ENCODE measurements around the gene UVSSA. TPM values are rescaled to one million over a fixed set of nuclear protein-coding genes. Genes with fewer than 3 reads are reported as not detected.

Gene UVSSA
- polyA plus RNA-seq, 1 donor from 2014 or later, result 13.3 TPM

GRCh38 chr4:1379351-1379781 is 32.4 kb downstream of the UVSSA start:
- Histone ChIP-seq H3K9me2 (ENCODE audit: insufficient read depth, low read length) (no peaks in the 10 kb centered on the region), H3K9me3 (ENCODE audit: low read length) (no peaks in the 10 kb centered on the region), H3K36me3 (ENCODE audit: insufficient read depth, low read length) (no peaks in the 10 kb centered on the region), H3K9ac (ENCODE audit: low read length) (no peak overlapping the region), H3K4me3 (ENCODE audit: low read length) (no peak overlapping the region), H3K4me2 (ENCODE audit: low read length) (no peak overlapping the region), H3K27ac (ENCODE audit: low read length) (no peak overlapping the region), H3F3A (ENCODE audit: insufficient read depth, low read length, poor library complexity, severe bottlenecking) (no peaks in the 10 kb centered on the region), H2AFZ (ENCODE audit: low read depth, low read length) (no peak overlapping the region), H3K79me2 (replicated peaks; ENCODE audit: insufficient read depth, low read length) (no peaks in the 10 kb centered on the region), H4K20me1 (ENCODE audit: insufficient read depth) (no peaks in the 10 kb centered on the region), H3K27me3 (ENCODE audit: insufficient read depth, low read depth, low read length) (no peaks in the 10 kb centered on the region)
- TF ChIP-seq EZH2 (IDR thresholded peaks at IDR 0.05; ENCODE audit: borderline replicate concordance, insufficient read depth, low read length, poor library complexity, severe bottlenecking), result no peak
- no peak for TF ChIP-seq TAF1 (IDR thresholded peaks at IDR 0.05; ENCODE audit: low read depth)
- no peak for TF ChIP-seq MXI1 (conservative IDR thresholded peaks at IDR 0.05; ENCODE audit: poor library complexity, severe bottlenecking)
- TF ChIP-seq RAD21 (conservative IDR thresholded peaks at IDR 0.05), result no peak
- no peak for TF ChIP-seq SMC3 (conservative IDR thresholded peaks at IDR 0.05; ENCODE audit: poor library complexity)
- no peak for TF ChIP-seq POLR2AphosphoS5 (IDR thresholded peaks at IDR 0.05)
- no peak for TF ChIP-seq REST (IDR thresholded peaks at IDR 0.05; ENCODE audit: borderline replicate concordance)
- TF ChIP-seq EP300 (conservative IDR thresholded peaks at IDR 0.05; ENCODE audit: poor library complexity, severe bottlenecking), result no peak
- TF ChIP-seq CTCF (IDR thresholded peaks at IDR 0.05; ENCODE audit: poor library complexity, severe bottlenecking), result no peak

- TF ChIP-seq TAF1 (IDR thresholded peaks at IDR 0.05; ENCODE audit: low read depth) (no peak), EP300 (conservative IDR thresholded peaks at IDR 0.05; ENCODE audit: poor library complexity, severe bottlenecking) (no peak), EZH2 (IDR thresholded peaks at IDR 0.05; ENCODE audit: borderline replicate concordance, insufficient read depth, low read length, poor library complexity, severe bottlenecking) (no peak), SMC3 (conservative IDR thresholded peaks at IDR 0.05; ENCODE audit: poor library complexity) (no peak), POLR2AphosphoS5 (IDR thresholded peaks at IDR 0.05) (no peak), MXI1 (conservative IDR thresholded peaks at IDR 0.05; ENCODE audit: poor library complexity, severe bottlenecking) (no peak), REST (IDR thresholded peaks at IDR 0.05; ENCODE audit: borderline replicate concordance) (no peak), RAD21 (conservative IDR thresholded peaks at IDR 0.05) (no peak), CTCF (IDR thresholded peaks at IDR 0.05; ENCODE audit: poor library complexity, severe bottlenecking) (no peak)
- no peaks in the 10 kb centered on the region for H3K9me3 ChIP-seq (ENCODE audit: low read length)
- no peak overlapping the region for H3K4me2 ChIP-seq (ENCODE audit: low read length)
- H3K79me2 ChIP-seq (replicated peaks; ENCODE audit: insufficient read depth, low read length), result no peaks in the 10 kb centered on the region
- H3K27me3 ChIP-seq (ENCODE audit: insufficient read depth, low read depth, low read length), result no peaks in the 10 kb centered on the region
- no peaks in the 10 kb centered on the region for H4K20me1 ChIP-seq (ENCODE audit: insufficient read depth)
- no peak overlapping the region for H2AFZ ChIP-seq (ENCODE audit: low read depth, low read length)
- H3K27ac ChIP-seq (ENCODE audit: low read length), result no peak overlapping the region
- no peak overlapping the region for H3K4me3 ChIP-seq (ENCODE audit: low read length)
- no peaks in the 10 kb centered on the region for H3K36me3 ChIP-seq (ENCODE audit: insufficient read depth, low read length)
- no peaks in the 10 kb centered on the region for H3F3A ChIP-seq (ENCODE audit: insufficient read depth, low read length, poor library complexity, severe bottlenecking)
- H3K9me2 ChIP-seq (ENCODE audit: insufficient read depth, low read length), result no peaks in the 10 kb centered on the region
- H3K9ac ChIP-seq (ENCODE audit: low read length), result no peak overlapping the region
These were observed 32.9 kb downstream of the UVSSA start for GRCh38 chr4:1379801-1380331.

All from neural cell (in vitro differentiated cells).